ENCODE results near the gene SLC7A11.
"Not testable (repeated sequence)": the region's sequence is repeated elsewhere in the genome, so short reads cannot be mapped to it uniquely, and the experiment has no call there.

Gene SLC7A11

GRCh38 chr4:138216272-138216867 lies 25.8 kb downstream of the SLC7A11 start:
- Histone ChIP-seq H4K20me1 (ENCODE audit: insufficient read depth, low read length) (no peaks in the 10 kb centered on the region), H2AFZ (ENCODE audit: low read length) (no peak overlapping the region), H3K9ac (ENCODE audit: low read length) (no peak overlapping the region), H3K4me2 (ENCODE audit: low read depth, low read length) (no peak overlapping the region), H3K4me1 (ENCODE audit: low read length) (no peaks in the 10 kb centered on the region), H3K36me3 (replicated peaks; ENCODE audit: insufficient read depth, low read length) (no peaks in the 10 kb centered on the region), H3F3A (ENCODE audit: insufficient read depth, low read length) (no peaks in the 10 kb centered on the region), H3K27me3 (replicated peaks; ENCODE audit: insufficient read depth, low read length) (no peaks in the 10 kb centered on the region), H3K9me2 (replicated peaks; ENCODE audit: insufficient read depth, low read length) (no peaks in the 10 kb centered on the region), H3K27ac (ENCODE audit: low read length) (no peak overlapping the region), H3K9me3 (replicated peaks; ENCODE audit: insufficient read depth, low read length) (no peaks in the 10 kb centered on the region), H3K79me2 (ENCODE audit: low read length) (no peaks in the 10 kb centered on the region), H3K4me3 (ENCODE audit: low read length) (no peak overlapping the region)
- DNase-seq, result no peak
- TF ChIP-seq, protein P1, sequence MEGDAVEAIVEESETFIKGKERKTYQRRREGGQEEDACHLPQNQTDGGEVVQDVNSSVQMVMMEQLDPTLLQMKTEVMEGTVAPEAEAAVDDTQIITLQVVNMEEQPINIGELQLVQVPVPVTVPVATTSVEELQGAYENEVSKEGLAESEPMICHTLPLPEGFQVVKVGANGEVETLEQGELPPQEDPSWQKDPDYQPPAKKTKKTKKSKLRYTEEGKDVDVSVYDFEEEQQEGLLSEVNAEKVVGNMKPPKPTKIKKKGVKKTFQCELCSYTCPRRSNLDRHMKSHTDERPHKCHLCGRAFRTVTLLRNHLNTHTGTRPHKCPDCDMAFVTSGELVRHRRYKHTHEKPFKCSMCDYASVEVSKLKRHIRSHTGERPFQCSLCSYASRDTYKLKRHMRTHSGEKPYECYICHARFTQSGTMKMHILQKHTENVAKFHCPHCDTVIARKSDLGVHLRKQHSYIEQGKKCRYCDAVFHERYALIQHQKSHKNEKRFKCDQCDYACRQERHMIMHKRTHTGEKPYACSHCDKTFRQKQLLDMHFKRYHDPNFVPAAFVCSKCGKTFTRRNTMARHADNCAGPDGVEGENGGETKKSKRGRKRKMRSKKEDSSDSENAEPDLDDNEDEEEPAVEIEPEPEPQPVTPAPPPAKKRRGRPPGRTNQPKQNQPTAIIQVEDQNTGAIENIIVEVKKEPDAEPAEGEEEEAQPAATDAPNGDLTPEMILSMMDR (IDR thresholded peaks at IDR 0.05; ENCODE audit: low read length), result no peak
- TF ChIP-seq EZH2 (optimal IDR thresholded peaks at IDR 0.05; ENCODE audit: low read depth, low read length) (no peak), EZH2phosphoT487 (IDR thresholded peaks at IDR 0.05; ENCODE audit: low read length) (no peak)

- H3K9me2 ChIP-seq (replicated peaks; ENCODE audit: insufficient read depth, low read length); H3F3A ChIP-seq (ENCODE audit: insufficient read depth, low read length); H3K9me3 ChIP-seq (replicated peaks; ENCODE audit: insufficient read depth, low read length); DNase-seq; H3K4me3 ChIP-seq (ENCODE audit: low read length); H3K79me2 ChIP-seq (ENCODE audit: low read length); H3K27me3 ChIP-seq (replicated peaks; ENCODE audit: insufficient read depth, low read length); H3K9ac ChIP-seq (ENCODE audit: low read length); H3K4me2 ChIP-seq (ENCODE audit: low read depth, low read length); H4K20me1 ChIP-seq (ENCODE audit: insufficient read depth, low read length); H3K27ac ChIP-seq (ENCODE audit: low read length); H3K36me3 ChIP-seq (replicated peaks; ENCODE audit: insufficient read depth, low read length); H3K4me1 ChIP-seq (ENCODE audit: low read length); H2AFZ ChIP-seq (ENCODE audit: low read length): not testable (repeated sequence)
Measured at GRCh38 chr4:138210576-138210975, 31.6 kb downstream of the SLC7A11 start.

GRCh38 chr4:138209094-138209493 lies 33.1 kb downstream of the SLC7A11 start:
- Histone ChIP-seq H3K4me1 (ENCODE audit: low read length) (no peaks in the 10 kb centered on the region), H3F3A (ENCODE audit: insufficient read depth, low read length) (no peaks in the 10 kb centered on the region), H3K4me2 (ENCODE audit: low read depth, low read length) (no peak overlapping the region), H2AFZ (ENCODE audit: low read length) (no peak overlapping the region), H4K20me1 (ENCODE audit: insufficient read depth, low read length) (no peaks in the 10 kb centered on the region), H3K9ac (ENCODE audit: low read length) (no peak overlapping the region), H3K27ac (ENCODE audit: low read length) (no peak overlapping the region), H3K9me2 (replicated peaks; ENCODE audit: insufficient read depth, low read length) (no peaks in the 10 kb centered on the region), H3K9me3 (replicated peaks; ENCODE audit: insufficient read depth, low read length) (no peaks in the 10 kb centered on the region), H3K36me3 (replicated peaks; ENCODE audit: insufficient read depth, low read length) (no peaks in the 10 kb centered on the region), H3K4me3 (ENCODE audit: low read length) (no peak overlapping the region), H3K27me3 (replicated peaks; ENCODE audit: insufficient read depth, low read length) (no peaks in the 10 kb centered on the region), H3K79me2 (ENCODE audit: low read length) (no peaks in the 10 kb centered on the region)
- no peak for TF ChIP-seq EZH2 (optimal IDR thresholded peaks at IDR 0.05; ENCODE audit: low read depth, low read length)
- TF ChIP-seq, protein P1 (IDR thresholded peaks at IDR 0.05; ENCODE audit: low read length), result no peak
- TF ChIP-seq EZH2phosphoT487 (IDR thresholded peaks at IDR 0.05; ENCODE audit: low read length), result no peak
- no peak for DNase-seq

- Histone ChIP-seq H3K27ac (ENCODE audit: low read length) (no peak overlapping the region), H3K9me2 (replicated peaks; ENCODE audit: insufficient read depth, low read length) (no peaks in the 10 kb centered on the region), H3K79me2 (ENCODE audit: low read length) (no peaks in the 10 kb centered on the region), H3K36me3 (replicated peaks; ENCODE audit: insufficient read depth, low read length) (no peaks in the 10 kb centered on the region), H2AFZ (ENCODE audit: low read length) (no peak overlapping the region), H3F3A (ENCODE audit: insufficient read depth, low read length) (no peaks in the 10 kb centered on the region), H3K4me2 (ENCODE audit: low read depth, low read length) (no peak overlapping the region), H3K4me1 (ENCODE audit: low read length) (no peaks in the 10 kb centered on the region), H3K27me3 (replicated peaks; ENCODE audit: insufficient read depth, low read length) (no peaks in the 10 kb centered on the region), H3K4me3 (ENCODE audit: low read length) (no peak overlapping the region), H4K20me1 (ENCODE audit: insufficient read depth, low read length) (no peaks in the 10 kb centered on the region), H3K9ac (ENCODE audit: low read length) (no peak overlapping the region), H3K9me3 (replicated peaks; ENCODE audit: insufficient read depth, low read length) (no peaks in the 10 kb centered on the region)
- DNase-seq, result no peak
- TF ChIP-seq, protein P1 (IDR thresholded peaks at IDR 0.05; ENCODE audit: low read length), result no peak
- no peak for TF ChIP-seq EZH2phosphoT487 (IDR thresholded peaks at IDR 0.05; ENCODE audit: low read length)
- TF ChIP-seq EZH2 (optimal IDR thresholded peaks at IDR 0.05; ENCODE audit: low read depth, low read length), result no peak
Measured at GRCh38 chr4:138205531-138206233, 36.5 kb downstream of the SLC7A11 start.

All from MM.1S (cell line).